ENCODE results near the gene SLC16A8. TPM values are rescaled to one million over a fixed set of nuclear protein-coding genes. Genes with fewer than 3 reads are reported as not detected.

SLC16A8 gene
- polyA plus RNA-seq, 1 donor (not counting 4 experiments of a cell fraction or from before 2014, with no cell fraction given): not detected

DNA sequence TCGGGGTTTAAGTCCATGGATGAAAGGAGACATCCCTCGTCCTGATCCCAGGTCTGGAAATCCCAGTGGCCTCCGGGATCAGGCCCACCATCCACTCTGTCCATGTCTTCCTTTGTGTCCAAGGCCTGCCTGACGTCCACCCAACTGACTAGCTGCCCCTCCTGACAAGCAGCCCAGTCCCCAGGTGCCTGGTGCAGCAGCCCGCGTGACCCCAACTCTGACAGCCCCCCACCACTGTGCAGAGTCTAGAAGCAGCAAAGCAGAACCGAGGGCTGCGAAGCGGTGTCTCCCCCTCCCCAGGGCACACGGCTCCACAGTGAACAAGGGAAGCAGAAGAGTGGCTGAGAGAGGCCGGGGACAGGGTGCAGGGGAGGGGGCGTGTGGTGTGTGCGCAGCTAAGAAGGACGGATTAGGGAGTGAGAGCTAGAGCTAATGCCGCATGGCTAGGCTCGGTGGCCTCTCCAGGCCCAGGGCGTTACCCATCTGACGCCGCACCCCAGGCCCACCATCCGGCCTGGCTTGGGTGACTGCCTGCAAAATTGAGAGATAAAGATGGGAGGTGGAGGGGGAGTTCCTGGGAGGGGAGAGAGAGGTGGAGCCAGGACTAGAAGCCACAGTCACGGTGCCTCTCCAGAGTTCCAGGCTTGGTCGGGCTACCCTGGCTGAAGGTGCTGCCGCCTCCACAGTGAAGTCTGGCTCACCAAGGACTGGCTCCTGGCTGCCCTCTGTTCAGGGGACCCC lies 43.1 kb upstream of the SLC16A8 start:
- no peak overlapping the region for H3K27ac ChIP-seq (ENCODE audit: control insufficient read depth, insufficient read depth, low read length)
- H3K4me2 ChIP-seq (ENCODE audit: control insufficient read depth, extremely low read depth, insufficient read depth, low read depth, low read length): no peak overlapping the region
- H4K20me1 ChIP-seq (ENCODE audit: control insufficient read depth, extremely low read depth, insufficient read depth, low read length): no peaks in the 10 kb centered on the region
- DNase-seq (ENCODE audit: low read depth, low spot score) (no peak), FAIRE-seq (no peak)
- H3K4me3 ChIP-seq (ENCODE audit: control insufficient read depth in 2 of 3, extremely low read depth in 1 of 3, insufficient read depth in 2 of 3, low read depth in 1 of 3, low read length in 3 of 3): no peak overlapping the region
- H3K27me3 ChIP-seq (ENCODE audit: control insufficient read depth, extremely low read depth, insufficient read depth, low read length): no peaks in the 10 kb centered on the region
- no peaks in the 10 kb centered on the region for H3K36me3 ChIP-seq (ENCODE audit: control insufficient read depth in 2 of 2, extremely low read depth in 1 of 2, insufficient read depth in 2 of 2, low read length in 2 of 2)
- no peak overlapping the region for H2AFZ ChIP-seq (ENCODE audit: control insufficient read depth, low read length)
- H3K9me3 ChIP-seq (ENCODE audit: control insufficient read depth, low read depth, low read length): no peaks in the 10 kb centered on the region
- H3K9ac ChIP-seq (ENCODE audit: control insufficient read depth, extremely low read depth, insufficient read depth, low read length): no peak overlapping the region
- H3K4me1 ChIP-seq (ENCODE audit: control insufficient read depth, extremely low read depth, insufficient read depth, low read length): peaks cover 19% of the 10 kb centered on the region
- H3K79me2 ChIP-seq (ENCODE audit: control insufficient read depth, insufficient read depth, low read length): no peaks in the 10 kb centered on the region
- dilution Hi-C loops (cut with MboI; ENCODE audit: extremely low pct_ligation_motif_present, low sequenced_read_pairs): no loop called here
- TF ChIP-seq, protein P1, sequence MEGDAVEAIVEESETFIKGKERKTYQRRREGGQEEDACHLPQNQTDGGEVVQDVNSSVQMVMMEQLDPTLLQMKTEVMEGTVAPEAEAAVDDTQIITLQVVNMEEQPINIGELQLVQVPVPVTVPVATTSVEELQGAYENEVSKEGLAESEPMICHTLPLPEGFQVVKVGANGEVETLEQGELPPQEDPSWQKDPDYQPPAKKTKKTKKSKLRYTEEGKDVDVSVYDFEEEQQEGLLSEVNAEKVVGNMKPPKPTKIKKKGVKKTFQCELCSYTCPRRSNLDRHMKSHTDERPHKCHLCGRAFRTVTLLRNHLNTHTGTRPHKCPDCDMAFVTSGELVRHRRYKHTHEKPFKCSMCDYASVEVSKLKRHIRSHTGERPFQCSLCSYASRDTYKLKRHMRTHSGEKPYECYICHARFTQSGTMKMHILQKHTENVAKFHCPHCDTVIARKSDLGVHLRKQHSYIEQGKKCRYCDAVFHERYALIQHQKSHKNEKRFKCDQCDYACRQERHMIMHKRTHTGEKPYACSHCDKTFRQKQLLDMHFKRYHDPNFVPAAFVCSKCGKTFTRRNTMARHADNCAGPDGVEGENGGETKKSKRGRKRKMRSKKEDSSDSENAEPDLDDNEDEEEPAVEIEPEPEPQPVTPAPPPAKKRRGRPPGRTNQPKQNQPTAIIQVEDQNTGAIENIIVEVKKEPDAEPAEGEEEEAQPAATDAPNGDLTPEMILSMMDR (optimal IDR thresholded peaks at IDR 0.05 in 1 of 3, IDR thresholded peaks at IDR 0.05 in 1 of 3, conservative IDR thresholded peaks at IDR 0.05 in 1 of 3; ENCODE audit: extremely low read depth in 1 of 3, insufficient read depth in 2 of 3, low read length in 3 of 3): no peak
- no peak for TF ChIP-seq EZH2 (IDR thresholded peaks at IDR 0.05; ENCODE audit: low read length)
- no peaks in the 10 kb centered on the region for H3K9me1 ChIP-seq (ENCODE audit: control insufficient read depth, extremely low read depth, insufficient read depth, low read length)

DNA sequence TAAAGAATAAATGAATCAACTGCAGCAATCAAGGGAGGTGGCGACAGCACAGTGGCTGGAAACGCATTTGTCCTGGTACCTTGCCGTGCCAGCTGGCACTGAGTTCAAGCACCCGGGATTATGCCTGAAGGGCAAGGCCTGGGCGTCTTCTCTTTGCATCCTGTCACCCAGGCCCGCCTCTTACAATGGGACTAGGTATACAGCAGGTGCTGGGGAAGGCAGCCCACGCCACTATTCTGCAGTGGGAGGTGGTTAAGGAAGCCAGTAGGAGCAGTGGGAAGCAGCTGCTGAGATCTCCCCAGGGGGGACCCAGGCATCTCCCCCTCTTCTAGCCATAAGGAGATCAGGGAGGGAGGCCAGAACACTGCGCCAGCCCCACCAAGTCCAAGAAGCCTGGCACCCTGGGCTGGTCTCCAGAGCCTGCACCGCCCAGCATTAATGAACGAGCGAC lies 41.8 kb upstream of the SLC16A8 start:
- Histone ChIP-seq H3K79me2 (ENCODE audit: control insufficient read depth, insufficient read depth, low read length) (no peaks in the 10 kb centered on the region), H3K9me3 (ENCODE audit: control insufficient read depth, low read depth, low read length) (no peaks in the 10 kb centered on the region), H3K9me1 (ENCODE audit: control insufficient read depth, extremely low read depth, insufficient read depth, low read length) (no peaks in the 10 kb centered on the region), H3K4me3 (ENCODE audit: control insufficient read depth in 2 of 3, extremely low read depth in 1 of 3, insufficient read depth in 2 of 3, low read depth in 1 of 3, low read length in 3 of 3) (no peak overlapping the region), H3K27me3 (ENCODE audit: control insufficient read depth, extremely low read depth, insufficient read depth, low read length) (no peaks in the 10 kb centered on the region), H3K27ac (ENCODE audit: control insufficient read depth, insufficient read depth, low read length) (no peak overlapping the region), H4K20me1 (ENCODE audit: control insufficient read depth, extremely low read depth, insufficient read depth, low read length) (no peaks in the 10 kb centered on the region), H2AFZ (ENCODE audit: control insufficient read depth, low read length) (no peak overlapping the region), H3K9ac (ENCODE audit: control insufficient read depth, extremely low read depth, insufficient read depth, low read length) (no peak overlapping the region), H3K4me1 (ENCODE audit: control insufficient read depth, extremely low read depth, insufficient read depth, low read length) (peaks cover 20% of the 10 kb centered on the region), H3K4me2 (ENCODE audit: control insufficient read depth, extremely low read depth, insufficient read depth, low read depth, low read length) (no peak overlapping the region), H3K36me3 (ENCODE audit: control insufficient read depth in 2 of 2, extremely low read depth in 1 of 2, insufficient read depth in 2 of 2, low read length in 2 of 2) (no peaks in the 10 kb centered on the region)
- DNase-seq (ENCODE audit: low read depth, low spot score) (no peak), FAIRE-seq (no peak)
- dilution Hi-C loops (cut with MboI; ENCODE audit: extremely low pct_ligation_motif_present, low sequenced_read_pairs): no loop called here
- TF ChIP-seq, protein P1 (optimal IDR thresholded peaks at IDR 0.05 in 1 of 3, IDR thresholded peaks at IDR 0.05 in 1 of 3, conservative IDR thresholded peaks at IDR 0.05 in 1 of 3; ENCODE audit: extremely low read depth in 1 of 3, insufficient read depth in 2 of 3, low read length in 3 of 3): no peak
- no peak for TF ChIP-seq EZH2 (IDR thresholded peaks at IDR 0.05; ENCODE audit: low read length)

Data from keratinocyte (primary cell).